ENCODE measurements around the gene UPK3BL2.
"Not testable (repeated sequence)": the region's sequence is repeated elsewhere in the genome, so short reads cannot be mapped to it uniquely, and the experiment has no call there.

Gene UPK3BL2

GRCh38 chr7:102494473-102495149, 48.9 kb downstream of the UPK3BL2 start:
- DNase-seq (ENCODE audit: low read depth in 2 of 3, low spot score in 1 of 3) = not testable (repeated sequence)

- not testable (repeated sequence) for DNase-seq (ENCODE audit: low read depth in 2 of 3, low spot score in 1 of 3)
Observed at GRCh38 chr7:102494026-102494425, 49.5 kb downstream of the UPK3BL2 start.

GRCh38 chr7:102493220-102493935, 50.1 kb downstream of the UPK3BL2 start:
- not testable (repeated sequence) for DNase-seq (ENCODE audit: low read depth in 2 of 3, low spot score in 1 of 3)

- DNase-seq (ENCODE audit: low read depth in 2 of 3, low spot score in 1 of 3) = peak in 2 of 3 donors; percentile 64 to 65
Observed at GRCh38 chr7:102490529-102491075, 52.9 kb downstream of the UPK3BL2 start.
